Calu3 (cell line): ENCODE results near the gene MBL2. TPM values are rescaled to one million over a fixed set of nuclear protein-coding genes. Genes with fewer than 3 reads are reported as not detected.

Source experiments
- BruUV-seq: library from RNA; stranded (reverse); fragments of 400-500 nt; replicated peaks from 2 replicates; lab custom pipeline; 2021; lab: Mats Ljungman, UMichigan
- CTCF ChIA-PET: fragments of 300-600 bp; sonication (Branson Sonifier 250); formaldehyde crosslinking; loops from one replicate; lab custom pipeline; 2022; ENCODE audit warnings: antibody characterized with exemption; lab: Charles Lee
- DNase-seq: peaks from one replicate; pipeline ENCODE4 v3.0.0; 2022
- H3K27ac Mint-ChIP-seq: one replicate; pipeline ENCODE4 v1.8.0; 2022; ENCODE audit warnings: mixed read lengths; ENCODE audit not compliant: unreplicated experiment
- H3K27me3 Mint-ChIP-seq: one replicate; pipeline ENCODE4 v1.8.0; 2022; ENCODE audit warnings: mixed read lengths; ENCODE audit not compliant: unreplicated experiment
- H3K36me3 Mint-ChIP-seq: one replicate; pipeline ENCODE4 v1.8.0; 2022; ENCODE audit warnings: mild to moderate bottlenecking, moderate library complexity, mixed read lengths; ENCODE audit not compliant: insufficient read depth, unreplicated experiment
- H3K4me1 Mint-ChIP-seq: one replicate; pipeline ENCODE4 v1.8.0; 2022; ENCODE audit warnings: mild to moderate bottlenecking, low read depth, mixed read lengths; ENCODE audit not compliant: unreplicated experiment
- H3K4me3 Mint-ChIP-seq: one replicate; pipeline ENCODE4 v1.8.0; 2022; ENCODE audit warnings: mild to moderate bottlenecking, low read depth, moderate library complexity, mixed read lengths; ENCODE audit not compliant: unreplicated experiment
- H3K9me3 Mint-ChIP-seq: one replicate; pipeline ENCODE4 v1.8.0; 2022; ENCODE audit warnings: low read depth, mixed read lengths; ENCODE audit not compliant: unreplicated experiment
- intact Hi-C: fragments of 100-400 bp; cut with micrococcal nuclease; formaldehyde crosslinking; loops from one replicate; pipeline ENCODE4 v1.10.0; 2022; ENCODE audit not compliant: unreplicated experiment
- total RNA-seq: library from RNA; stranded (reverse); gene quantifications from 2 replicates; pipeline ENCODE4 v1.2.3, GENCODE V29; 2022
- TF ChIP-seq, protein P1 (sequence below): fragments of 200-600 bp; IDR thresholded peaks from one replicate; pipeline ENCODE4 v1.8.0; 2022; ENCODE audit warnings: antibody characterized with exemption; ENCODE audit not compliant: unreplicated experiment

The MBL2 gene
- total RNA-seq, 1 experiment from 2014 or later, result not detected

DNA sequence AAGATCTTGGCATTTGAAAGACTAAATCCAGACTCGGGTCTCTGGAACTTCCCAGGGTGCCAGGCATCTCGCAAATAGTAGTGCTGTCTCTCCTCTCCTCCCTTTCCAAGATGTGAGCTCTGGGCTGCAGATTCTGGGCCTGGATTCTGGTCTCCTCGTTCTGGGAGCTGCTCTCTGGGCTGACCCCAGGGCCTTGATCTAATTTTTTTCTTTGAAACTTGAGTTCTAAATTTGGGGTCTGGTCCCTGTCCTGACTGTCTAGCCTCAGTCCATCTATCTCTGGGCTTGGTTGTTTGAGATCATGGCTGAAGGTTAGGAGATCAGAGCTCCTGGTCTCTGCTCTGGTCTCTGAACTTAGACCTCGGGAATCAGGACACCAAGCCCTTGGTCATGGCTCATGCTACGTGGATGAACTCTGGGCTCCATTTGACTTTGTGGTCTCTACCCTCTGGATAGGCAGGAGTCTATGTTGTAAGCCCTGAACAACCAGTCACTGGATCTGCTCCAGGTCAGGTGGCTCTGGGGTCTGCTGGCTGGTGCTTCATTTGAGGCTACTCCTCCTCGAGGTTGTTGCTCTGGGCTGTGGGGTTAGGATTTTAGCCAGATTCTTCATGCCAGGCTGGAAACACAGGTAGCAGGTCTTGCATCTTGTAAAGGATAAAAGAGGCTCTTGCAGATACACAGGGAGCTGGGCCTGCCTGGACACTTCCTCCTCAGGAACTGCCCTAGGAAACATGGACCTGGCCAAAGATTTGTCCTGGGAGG is 8.0 kb upstream of the MBL2 start:
- DNase-seq, result no peak
- Mint-ChIP-seq H3K27me3 (peaks cover 15% of the 10 kb centered on the region), H3K4me3 (no peak overlapping the region), H3K4me1 (no peaks in the 10 kb centered on the region), H3K36me3 (no peaks in the 10 kb centered on the region), H3K9me3 (no peaks in the 10 kb centered on the region), H3K27ac (no peak overlapping the region)
- TF ChIP-seq, protein P1, sequence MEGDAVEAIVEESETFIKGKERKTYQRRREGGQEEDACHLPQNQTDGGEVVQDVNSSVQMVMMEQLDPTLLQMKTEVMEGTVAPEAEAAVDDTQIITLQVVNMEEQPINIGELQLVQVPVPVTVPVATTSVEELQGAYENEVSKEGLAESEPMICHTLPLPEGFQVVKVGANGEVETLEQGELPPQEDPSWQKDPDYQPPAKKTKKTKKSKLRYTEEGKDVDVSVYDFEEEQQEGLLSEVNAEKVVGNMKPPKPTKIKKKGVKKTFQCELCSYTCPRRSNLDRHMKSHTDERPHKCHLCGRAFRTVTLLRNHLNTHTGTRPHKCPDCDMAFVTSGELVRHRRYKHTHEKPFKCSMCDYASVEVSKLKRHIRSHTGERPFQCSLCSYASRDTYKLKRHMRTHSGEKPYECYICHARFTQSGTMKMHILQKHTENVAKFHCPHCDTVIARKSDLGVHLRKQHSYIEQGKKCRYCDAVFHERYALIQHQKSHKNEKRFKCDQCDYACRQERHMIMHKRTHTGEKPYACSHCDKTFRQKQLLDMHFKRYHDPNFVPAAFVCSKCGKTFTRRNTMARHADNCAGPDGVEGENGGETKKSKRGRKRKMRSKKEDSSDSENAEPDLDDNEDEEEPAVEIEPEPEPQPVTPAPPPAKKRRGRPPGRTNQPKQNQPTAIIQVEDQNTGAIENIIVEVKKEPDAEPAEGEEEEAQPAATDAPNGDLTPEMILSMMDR, result no peak
- intact Hi-C loops, result loop anchor here (1.0 kb wide), 3 partner anchors 39 to 472 kb away; no protein-coding TSS in a partner anchor
- CTCF ChIA-PET, result interaction anchor here (0.8 to 1.1 kb wide), 3 partner anchors 38 to 136 kb away, joined by 4 to 6 read pairs (median 4); no protein-coding TSS in a partner anchor
- no TSS peak for BruUV-seq

GRCh38 chr10:52779541-52780390 is 7.2 kb upstream of the MBL2 start:
- H3K36me3 Mint-ChIP-seq, result no peaks in the 10 kb centered on the region
- CTCF ChIA-PET, result interaction anchor here (0.8 to 0.9 kb wide), 2 partner anchors 39 to 135 kb away, joined by 4 to 6 read pairs; no protein-coding TSS in a partner anchor
- H3K4me3 Mint-ChIP-seq, result no peak overlapping the region
- no peak overlapping the region for H3K27ac Mint-ChIP-seq
- DNase-seq, result peak; percentile 87
- intact Hi-C loops, result loop anchor here (1.0 kb wide), 3 partner anchors 38 to 471 kb away; no protein-coding TSS in a partner anchor
- no TSS peak for BruUV-seq
- TF ChIP-seq, protein P1, result peak; percentile 86
- H3K9me3 Mint-ChIP-seq, result no peaks in the 10 kb centered on the region
- H3K27me3 Mint-ChIP-seq, result peaks cover 15% of the 10 kb centered on the region
- no peaks in the 10 kb centered on the region for H3K4me1 Mint-ChIP-seq

DNA sequence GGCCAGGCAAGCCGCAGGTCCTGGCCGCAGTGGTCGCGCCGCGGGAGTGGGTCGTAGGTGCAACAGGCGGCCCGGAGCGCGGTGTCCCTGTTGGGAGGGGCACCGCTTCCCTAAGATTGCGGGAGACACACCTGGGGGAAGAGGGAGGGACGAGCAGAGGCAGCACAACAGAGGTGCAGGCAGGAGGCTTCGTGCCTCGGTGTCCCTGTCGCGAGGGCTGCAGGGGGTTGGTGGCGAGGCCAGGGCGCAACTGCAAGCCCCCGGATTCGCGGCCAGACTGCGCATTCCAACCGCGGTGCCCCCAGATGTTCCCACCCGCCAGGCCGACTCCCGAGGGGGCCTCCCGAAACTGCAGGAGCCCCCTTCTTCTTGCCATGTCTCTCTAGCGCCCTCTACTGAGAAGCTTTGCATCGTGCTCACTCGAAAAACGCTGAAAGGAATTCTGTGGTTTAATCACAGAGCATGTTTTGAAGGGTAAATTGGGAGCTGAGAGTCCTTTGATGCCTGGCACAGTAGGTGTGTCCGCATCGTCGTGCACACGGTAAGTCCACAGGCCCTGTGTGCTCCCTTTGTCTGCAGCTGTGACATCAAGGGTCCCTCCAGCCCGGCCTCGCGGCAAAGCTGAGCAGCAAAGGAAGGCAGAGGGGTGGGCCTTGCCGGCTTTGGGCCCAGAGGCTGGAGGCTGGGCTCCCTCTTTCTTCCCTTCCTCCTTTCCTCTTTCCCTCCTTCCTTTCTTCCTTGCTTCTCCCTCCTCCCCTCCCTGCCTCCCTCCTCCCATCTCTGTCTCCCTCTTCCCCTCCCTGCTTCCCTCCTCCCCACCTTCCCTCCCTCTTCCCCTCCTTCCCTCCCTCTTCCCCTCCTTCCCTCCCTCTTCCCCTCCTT is 6.2 kb upstream of the MBL2 start:
- no peaks in the 10 kb centered on the region for H3K36me3 Mint-ChIP-seq
- no TSS peak for BruUV-seq
- no peak overlapping the region for H3K4me3 Mint-ChIP-seq
- H3K27me3 Mint-ChIP-seq, result peaks cover 11% of the 10 kb centered on the region
- intact Hi-C loops, result no loop called here
- TF ChIP-seq, protein P1, result peak; percentile 55
- CTCF ChIA-PET, result no interaction called here
- no peak overlapping the region for H3K27ac Mint-ChIP-seq
- H3K9me3 Mint-ChIP-seq, result no peaks in the 10 kb centered on the region
- H3K4me1 Mint-ChIP-seq, result no peaks in the 10 kb centered on the region
- DNase-seq, result no peak

DNA sequence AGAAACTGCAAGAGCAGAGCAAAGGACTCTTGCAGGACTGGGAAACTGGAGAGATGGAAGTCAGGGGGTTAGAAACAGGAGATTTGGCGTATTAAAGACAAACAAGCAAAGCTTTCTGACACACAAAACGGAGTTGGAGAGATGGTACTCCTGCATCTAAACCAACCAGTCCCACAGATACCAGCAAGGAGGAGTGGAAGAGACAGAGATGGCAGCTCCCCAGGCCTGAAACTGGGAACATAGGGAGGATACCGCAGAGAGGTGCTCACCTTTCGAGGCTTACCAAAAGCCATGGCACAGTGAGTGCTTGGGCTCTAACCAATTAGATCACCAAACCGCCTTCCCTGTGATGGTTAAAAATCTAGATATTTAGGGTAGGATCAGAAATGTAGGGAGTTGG is 4.8 kb upstream of the MBL2 start:
- Mint-ChIP-seq H3K27ac (no peak overlapping the region), H3K4me3 (no peak overlapping the region), H3K27me3 (no peaks in the 10 kb centered on the region), H3K36me3 (no peaks in the 10 kb centered on the region), H3K4me1 (no peaks in the 10 kb centered on the region), H3K9me3 (no peaks in the 10 kb centered on the region)
- no TSS peak for BruUV-seq
- CTCF ChIA-PET, result interaction anchor here (0.6 kb wide), 1 partner anchor 134 kb away, joined by 10 read pairs; no protein-coding TSS in a partner anchor
- intact Hi-C loops, result no loop called here
- TF ChIP-seq, protein P1, result no peak
- DNase-seq, result no peak
